ENCODE data around the gene PI4KB. TPM values are rescaled to one million over a fixed set of nuclear protein-coding genes. Genes with fewer than 3 reads are reported as not detected.
A peak's percentile ranks its signal among the peaks of the same experiment; 100 is the strongest.

Gene PI4KB
- total and polyA plus RNA-seq, 2 of the 13 experiments (the other 11 are each of a cell fraction or from before 2014, with no cell fraction given) = 19.5 to 29.3 TPM

GRCh38 chr1:151254217-151255213 is 72.7 kb downstream of the PI4KB start, which contains the start of gene PSMD4 (continued):
- TF ChIP-seq ZNF589 (CRISPR knock-in tag; conservative IDR thresholded peaks at IDR 0.05) (peak; percentile 62; the same call in 1 of the 2 replicates), SP5 (CRISPR knock-in tag; IDR thresholded peaks at IDR 0.05; ENCODE audit: borderline replicate concordance, low read depth) (0 out of 2 replicates have a peak, but pooled peaks have one; percentile 26), KLF15 (CRISPR knock-in tag; IDR thresholded peaks at IDR 0.05; ENCODE audit: borderline replicate concordance) (no peak)

- Histone ChIP-seq H3K36me3 (replicated peaks in 1 of 2; ENCODE audit: control insufficient read depth in 1 of 2, insufficient read depth in 2 of 2, low read length in 2 of 2) (peaks cover 3 to 22% of the 10 kb centered on the region in 2 experiments; a peak in 2 of 5 replicates), H3K79me2 (ENCODE audit: insufficient read depth, low read length) (peaks cover 19% of the 10 kb centered on the region), H3K9ac (ENCODE audit: insufficient read depth, low read depth, low read length) (no peak overlapping the region), H3K27me3 (ENCODE audit: control insufficient read depth in 1 of 2, insufficient read depth in 2 of 2, low read length in 2 of 2) (no peaks in the 10 kb centered on the region; a peak in 1 of 5 replicates), H3K4me3 (replicated peaks in 1 of 3; ENCODE audit: insufficient read depth in 1 of 3, low read depth in 2 of 3, low read length in 3 of 3) (no peak overlapping the region), H4K20me1 (ENCODE audit: insufficient read depth, low read length) (no peaks in the 10 kb centered on the region), H3K27ac (ENCODE audit: extremely low read length, insufficient read depth, low read length) (no peak overlapping the region), H3K4me1 (ENCODE audit: insufficient read depth, low read length) (peaks cover 31% of the 10 kb centered on the region), H3K9me3 (ENCODE audit: low read length) (no peaks in the 10 kb centered on the region), H2AFZ (ENCODE audit: low read length) (no peak overlapping the region), H3K4me2 (ENCODE audit: low read depth, low read length) (no peak overlapping the region)
- peak; percentile 57 for FAIRE-seq
- peak; percentile 78 for DNase-seq (ENCODE audit: low spot score)
- ChIA-PET CTCF (ENCODE audit: low intra/inter-chr PET ratio, low total read pairs) (interaction anchor here (0.7 kb wide), 1 partner anchor 56 kb away, joined by 3 read pairs; no protein-coding TSS in a partner anchor), POLR2A (interaction anchor here (0.6 to 3.5 kb wide), 6 partner anchors 13 to 120 kb away, joined by 3 to 17 read pairs (median 6); partner anchors contain the start of genes VPS72 and ZNF687)
- in situ Hi-C loops (cut with HindIII; ENCODE audit: extremely low pct_ligation_motif_present, low pct_unique_long_range_greater_than_20kb) = no loop called here
- no TSS peak for BruUV-seq (replicated peaks)
- intact Hi-C loops (cut with micrococcal nuclease; ENCODE audit: unreplicated experiment) = loop anchor here (1.0 kb wide), 1 partner anchor 56 kb away; no protein-coding TSS in a partner anchor
- 48% methylated on average over 16 of the region's 16 CpGs for WGBS (ENCODE audit: low lambda C conversion rate)
- peak; percentile 58 for ATAC-seq
- TF ChIP-seq RAD21 (CRISPR knock-in tag; IDR thresholded peaks at IDR 0.05) = peak; percentile 51
- TF ChIP-seq ZSCAN31 (CRISPR knock-in tag; IDR thresholded peaks at IDR 0.05; ENCODE audit: low read depth) = 0 out of 2 replicates have a peak, but pooled peaks have one; percentile 24
- TF ChIP-seq KLF12 (CRISPR knock-in tag; IDR thresholded peaks at IDR 0.05; ENCODE audit: borderline replicate concordance) = no peak
- TF ChIP-seq SP140L (CRISPR knock-in tag; IDR thresholded peaks at IDR 0.05; ENCODE audit: borderline replicate concordance) = no peak
- no peak for TF ChIP-seq LRRFIP1 (CRISPR knock-in tag; conservative IDR thresholded peaks at IDR 0.05)
- TF ChIP-seq TOPORS (CRISPR knock-in tag; IDR thresholded peaks at IDR 0.05) = no peak
- TF ChIP-seq SALL1 (CRISPR knock-in tag; IDR thresholded peaks at IDR 0.05) = no peak
- TF ChIP-seq MIXL1 (CRISPR knock-in tag; IDR thresholded peaks at IDR 0.05) = peak; percentile 58; the same call in 1 of the 2 replicates
- TF ChIP-seq ZNF879 (CRISPR knock-in tag; IDR thresholded peaks at IDR 0.05) = no peak
- no peak for TF ChIP-seq ELF1 (CRISPR knock-in tag; IDR thresholded peaks at IDR 0.05)
- no peak for TF ChIP-seq SIN3B (IDR thresholded peaks at IDR 0.05; ENCODE audit: low read length)
- no peak for TF ChIP-seq THRA (CRISPR knock-in tag; IDR thresholded peaks at IDR 0.05; ENCODE audit: borderline replicate concordance)
- TF ChIP-seq ZNF768 (CRISPR knock-in tag; IDR thresholded peaks at IDR 0.05) = no peak
- peak; percentile 25; the same call in 1 of the 2 replicates for TF ChIP-seq THAP11 (CRISPR knock-in tag; IDR thresholded peaks at IDR 0.05)
Observed at GRCh38 chr1:151251656-151252470, 75.4 kb downstream of the PI4KB start.

Measured in HepG2 (cell line).